Nephron (organoid): ENCODE data around the gene HOXC11.
A peak's percentile ranks its signal among the peaks of the same experiment; 100 is the strongest.

Source experiments
- H3K27ac Mint-ChIP-seq, 3 experiments: 2 replicates each; pipeline ENCODE4 v1.8.0; 2020; ENCODE audit warnings: mixed read lengths in 3 of 3, mild to moderate bottlenecking in 2 of 3, moderate library complexity in 1 of 3
- H3K27me3 Mint-ChIP-seq: 2 replicates; pipeline ENCODE4 v1.8.0; 2021; ENCODE audit warnings: low read depth, mild to moderate bottlenecking, moderate library complexity, mixed read lengths
- H3K36me3 Mint-ChIP-seq: 2 replicates; pipeline ENCODE4 v1.8.0; 2020; ENCODE audit warnings: low read depth, mixed read lengths
- H3K4me1 Mint-ChIP-seq: 2 replicates; pipeline ENCODE4 v1.8.0; 2020; ENCODE audit warnings: mixed read lengths
- H3K4me3 Mint-ChIP-seq, 3 experiments: 2 replicates each; pipeline ENCODE4 v1.8.0; 2020; ENCODE audit warnings: mild to moderate bottlenecking in 3 of 3, mixed read lengths in 3 of 3, moderate library complexity in 2 of 3
- H3K9me3 Mint-ChIP-seq: 2 replicates; pipeline ENCODE4 v1.8.0; 2020; ENCODE audit warnings: mixed read lengths
- TF ChIP-seq, protein P1 (sequence below), 3 experiments: fragments of 200-600 bp; sonication (generic); IDR thresholded peaks; one replicate each; pipeline ENCODE4 v1.5.0; 2021; ENCODE audit warnings: antibody characterized with exemption in 3 of 3; ENCODE audit not compliant: unreplicated experiment in 3 of 3

The HOXC11 gene

DNA sequence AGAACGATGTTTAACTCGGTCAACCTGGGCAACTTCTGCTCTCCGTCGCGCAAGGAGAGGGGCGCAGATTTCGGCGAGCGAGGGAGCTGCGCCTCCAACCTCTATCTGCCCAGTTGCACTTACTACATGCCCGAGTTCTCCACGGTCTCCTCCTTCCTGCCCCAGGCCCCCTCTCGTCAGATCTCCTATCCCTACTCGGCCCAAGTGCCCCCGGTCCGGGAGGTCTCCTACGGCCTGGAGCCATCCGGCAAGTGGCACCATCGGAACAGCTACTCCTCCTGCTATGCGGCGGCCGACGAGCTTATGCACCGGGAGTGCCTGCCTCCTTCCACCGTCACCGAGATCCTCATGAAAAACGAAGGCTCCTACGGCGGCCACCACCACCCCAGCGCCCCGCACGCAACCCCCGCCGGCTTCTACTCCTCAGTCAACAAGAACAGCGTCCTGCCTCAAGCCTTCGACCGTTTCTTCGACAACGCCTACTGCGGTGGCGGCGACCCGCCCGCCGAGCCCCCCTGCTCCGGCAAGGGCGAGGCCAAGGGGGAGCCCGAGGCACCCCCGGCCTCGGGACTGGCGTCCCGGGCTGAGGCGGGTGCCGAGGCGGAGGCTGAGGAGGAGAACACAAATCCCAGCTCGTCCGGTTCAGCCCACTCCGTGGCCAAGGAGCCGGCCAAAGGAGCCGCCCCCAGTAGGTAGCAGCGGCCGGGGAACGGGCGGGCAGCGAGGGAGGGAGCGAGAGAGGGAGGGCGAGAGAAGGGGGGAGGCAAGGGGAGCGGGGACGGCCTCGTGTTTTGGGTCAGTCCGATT is 513 bp downstream of the HOXC11 start:
- Mint-ChIP-seq H3K4me3 (peak overlapping the region; percentile 69 to 86 (median 86)), H3K4me1 (peaks cover 33% of the 10 kb centered on the region), H3K9me3 (no peaks in the 10 kb centered on the region), H3K36me3 (no peaks in the 10 kb centered on the region), H3K27ac (peak overlapping the region in 2 of 3 experiments; percentile 65 to 93), H3K27me3 (peaks cover 100% of the 10 kb centered on the region)
- TF ChIP-seq, protein P1, sequence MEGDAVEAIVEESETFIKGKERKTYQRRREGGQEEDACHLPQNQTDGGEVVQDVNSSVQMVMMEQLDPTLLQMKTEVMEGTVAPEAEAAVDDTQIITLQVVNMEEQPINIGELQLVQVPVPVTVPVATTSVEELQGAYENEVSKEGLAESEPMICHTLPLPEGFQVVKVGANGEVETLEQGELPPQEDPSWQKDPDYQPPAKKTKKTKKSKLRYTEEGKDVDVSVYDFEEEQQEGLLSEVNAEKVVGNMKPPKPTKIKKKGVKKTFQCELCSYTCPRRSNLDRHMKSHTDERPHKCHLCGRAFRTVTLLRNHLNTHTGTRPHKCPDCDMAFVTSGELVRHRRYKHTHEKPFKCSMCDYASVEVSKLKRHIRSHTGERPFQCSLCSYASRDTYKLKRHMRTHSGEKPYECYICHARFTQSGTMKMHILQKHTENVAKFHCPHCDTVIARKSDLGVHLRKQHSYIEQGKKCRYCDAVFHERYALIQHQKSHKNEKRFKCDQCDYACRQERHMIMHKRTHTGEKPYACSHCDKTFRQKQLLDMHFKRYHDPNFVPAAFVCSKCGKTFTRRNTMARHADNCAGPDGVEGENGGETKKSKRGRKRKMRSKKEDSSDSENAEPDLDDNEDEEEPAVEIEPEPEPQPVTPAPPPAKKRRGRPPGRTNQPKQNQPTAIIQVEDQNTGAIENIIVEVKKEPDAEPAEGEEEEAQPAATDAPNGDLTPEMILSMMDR (IDR thresholded peaks at IDR 0.05; ENCODE audit: unreplicated experiment in 3 of 3) = no peak

DNA sequence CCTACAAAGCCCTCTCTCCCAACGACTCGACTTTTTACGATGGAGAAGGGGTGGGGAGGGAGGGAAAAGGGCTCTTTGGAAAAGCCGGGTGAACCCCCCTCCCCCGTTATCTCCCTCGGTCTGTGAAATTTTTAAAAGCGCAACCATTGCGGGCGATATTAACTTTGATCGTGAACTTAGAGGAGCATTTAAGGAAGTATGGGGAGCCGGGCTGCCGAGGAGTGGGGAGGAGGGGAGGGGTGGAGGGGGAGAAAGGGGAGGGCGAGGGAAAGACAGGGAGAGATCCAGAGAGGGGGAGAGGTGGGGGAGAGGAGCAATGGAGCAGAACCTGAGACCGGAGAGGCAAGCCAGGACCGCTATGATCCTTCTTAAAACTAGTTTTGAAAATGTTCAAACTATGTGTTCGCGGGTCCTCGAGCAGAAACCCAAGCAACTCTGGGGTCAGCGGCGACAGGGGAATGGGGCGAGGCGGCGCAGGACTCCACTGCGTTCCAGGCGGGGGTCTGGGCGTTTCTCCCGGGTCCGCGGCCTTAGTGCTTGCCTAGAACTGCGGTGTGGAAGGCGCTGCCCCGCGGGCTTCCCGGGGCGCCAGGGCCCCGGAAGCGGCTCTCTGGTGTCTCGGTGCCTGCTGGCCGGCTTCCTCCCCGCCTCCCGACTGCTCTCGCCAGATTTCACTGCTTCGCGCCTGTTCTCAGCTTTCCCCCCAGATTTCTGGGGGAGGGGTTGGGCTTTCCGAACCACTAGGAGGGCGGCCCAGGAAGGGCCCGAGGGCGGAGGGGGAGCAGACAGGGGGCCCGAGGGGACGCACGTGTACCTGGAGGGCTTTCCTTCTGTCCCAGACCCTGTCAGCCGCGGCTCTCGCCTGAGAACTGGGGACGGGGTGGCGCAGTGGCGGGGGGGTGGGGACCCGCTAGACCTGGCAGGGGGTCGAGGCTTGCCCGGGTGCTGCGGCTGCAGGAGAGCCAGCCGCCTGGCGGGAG is 1.4 kb downstream of the HOXC11 start, which contains the start of gene HOTAIR:
TSS of gene HOTAIR (minus strand) at position 871 of the 980 bp plus-strand sequence.
- TF ChIP-seq, protein P1 (IDR thresholded peaks at IDR 0.05; ENCODE audit: unreplicated experiment in 3 of 3) = no peak

DNA sequence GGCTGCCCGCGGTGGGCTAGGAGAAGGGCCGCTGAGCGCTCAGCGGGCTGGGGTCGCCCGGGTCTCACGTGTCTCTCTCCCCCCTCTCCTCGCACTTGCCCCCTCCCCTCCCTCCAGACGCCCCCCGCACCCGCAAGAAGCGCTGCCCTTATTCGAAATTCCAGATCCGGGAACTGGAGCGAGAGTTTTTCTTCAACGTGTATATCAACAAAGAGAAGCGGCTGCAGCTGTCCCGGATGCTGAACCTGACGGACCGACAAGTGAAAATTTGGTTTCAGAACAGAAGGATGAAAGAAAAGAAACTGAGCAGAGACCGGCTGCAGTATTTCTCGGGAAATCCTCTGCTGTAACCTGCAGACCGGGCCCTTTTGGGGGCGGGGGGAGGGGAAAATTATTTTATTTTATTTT is 2.1 kb downstream of the HOXC11 start:
- TF ChIP-seq, protein P1 (IDR thresholded peaks at IDR 0.05; ENCODE audit: unreplicated experiment in 3 of 3) = no peak
- Mint-ChIP-seq H3K36me3 (no peaks in the 10 kb centered on the region), H3K4me1 (peaks cover 35% of the 10 kb centered on the region), H3K9me3 (no peaks in the 10 kb centered on the region), H3K27ac (peak overlapping the region in 2 of 3 experiments; percentile 88 to 100), H3K4me3 (peak overlapping the region; percentile 80 to 87 (median 86)), H3K27me3 (peaks cover 100% of the 10 kb centered on the region)

More for the DNA sequence above, 1.4 kb downstream of the HOXC11 start, which contains the start of gene HOTAIR:
- peaks cover 35% of the 10 kb centered on the region for H3K4me1 Mint-ChIP-seq
- H3K27me3 Mint-ChIP-seq = peaks cover 100% of the 10 kb centered on the region
- H3K4me3 Mint-ChIP-seq = peak within 1 kb of the TSS; percentile 80 to 87 (median 86)
- no peaks in the 10 kb centered on the region for H3K9me3 Mint-ChIP-seq
- H3K27ac Mint-ChIP-seq = peak within 1 kb of the TSS in 2 of 3 experiments; percentile 88 to 100
- H3K36me3 Mint-ChIP-seq = no peaks in the 10 kb centered on the region

DNA sequence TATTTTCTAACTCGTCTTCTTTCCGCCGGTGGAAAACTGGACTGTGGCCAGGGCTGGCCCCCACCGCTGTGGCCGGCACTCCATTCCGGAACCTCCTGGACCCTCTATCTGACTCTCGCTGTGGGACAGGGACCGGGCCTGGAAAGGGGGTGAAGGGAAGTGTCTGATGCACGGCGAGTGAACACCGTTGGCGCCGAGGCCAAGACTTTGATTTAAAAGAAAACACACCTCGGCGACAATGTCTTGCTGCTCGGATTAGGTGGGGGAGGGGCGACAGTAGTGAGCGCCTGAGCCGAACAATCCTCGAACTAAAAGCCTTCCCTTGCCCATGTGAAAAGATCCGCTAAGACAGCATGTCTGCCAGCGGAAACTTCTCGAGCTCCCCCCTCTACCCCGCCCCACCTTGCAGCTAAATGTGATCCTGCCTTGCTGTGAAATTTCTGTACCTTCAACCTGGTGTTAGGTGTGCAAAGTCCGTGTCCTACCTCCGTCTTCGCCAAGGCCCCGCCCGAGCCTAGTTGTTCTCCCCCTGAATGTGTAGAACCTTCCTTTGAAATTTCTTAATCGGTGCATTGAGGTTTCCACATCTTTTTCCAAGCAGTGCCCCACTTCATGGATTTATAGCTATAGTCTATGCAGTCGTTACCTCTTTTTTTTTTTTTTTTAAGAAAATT is 2.7 kb downstream of the HOXC11 start:
- Mint-ChIP-seq H3K4me3 (peak overlapping the region; percentile 80 to 87 (median 86)), H3K27me3 (peaks cover 100% of the 10 kb centered on the region), H3K36me3 (no peaks in the 10 kb centered on the region), H3K9me3 (no peaks in the 10 kb centered on the region), H3K27ac (peak overlapping the region in 2 of 3 experiments; percentile 88 to 100), H3K4me1 (peaks cover 35% of the 10 kb centered on the region)
- TF ChIP-seq, protein P1 (IDR thresholded peaks at IDR 0.05; ENCODE audit: unreplicated experiment in 3 of 3) = no peak

DNA sequence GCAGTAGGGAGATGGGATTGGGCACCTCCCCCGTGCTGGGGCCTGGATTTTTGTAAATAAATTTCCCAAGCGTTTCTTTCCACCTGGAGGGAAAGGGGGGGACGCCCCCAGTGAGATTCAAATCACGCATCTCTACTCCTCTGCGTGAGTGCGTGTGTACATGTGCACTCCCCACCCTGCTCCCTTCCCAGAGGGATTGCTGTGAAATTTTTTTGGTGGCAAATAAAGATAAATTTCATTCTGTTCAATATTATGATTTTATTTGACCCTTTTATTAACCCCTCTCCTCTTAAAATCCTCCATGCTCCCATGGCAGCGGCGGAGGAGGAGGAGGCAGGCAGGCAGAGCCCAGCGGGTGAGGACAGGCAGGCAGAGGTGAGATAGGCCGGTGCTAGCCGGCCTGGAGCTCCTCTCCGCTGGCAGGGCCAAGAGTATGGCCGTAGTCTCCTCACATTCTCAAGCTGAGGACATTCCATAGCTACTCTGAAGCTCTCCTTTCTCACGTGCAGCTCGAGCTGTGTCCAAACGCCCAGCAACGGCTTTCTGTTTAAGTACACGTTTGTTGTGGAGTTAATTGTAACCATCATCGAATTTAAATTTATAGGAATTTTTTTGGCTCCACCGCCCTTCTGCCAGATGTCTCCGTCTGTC is 3.4 kb downstream of the HOXC11 start:
- no peaks in the 10 kb centered on the region for H3K36me3 Mint-ChIP-seq
- peak overlapping the region; percentile 39 to 86 (median 55) for H3K4me3 Mint-ChIP-seq
- no peaks in the 10 kb centered on the region for H3K9me3 Mint-ChIP-seq
- peaks cover 100% of the 10 kb centered on the region for H3K27me3 Mint-ChIP-seq
- peaks cover 35% of the 10 kb centered on the region for H3K4me1 Mint-ChIP-seq
- TF ChIP-seq, protein P1 (IDR thresholded peaks at IDR 0.05; ENCODE audit: unreplicated experiment in 3 of 3) = no peak
- peak overlapping the region in 2 of 3 experiments; percentile 67 to 100 for H3K27ac Mint-ChIP-seq
